ENCODE results near the gene CX3CL1. TPM values are rescaled to one million over a fixed set of nuclear protein-coding genes. Genes with fewer than 3 reads are reported as not detected.
A peak's percentile ranks its signal among the peaks of the same experiment; 100 is the strongest.

The CX3CL1 gene
- total and polyA plus RNA-seq, 2 of the 13 experiments (the other 11 are each of a cell fraction or from before 2014, with no cell fraction given) = 57.3 to 60.8 TPM

DNA sequence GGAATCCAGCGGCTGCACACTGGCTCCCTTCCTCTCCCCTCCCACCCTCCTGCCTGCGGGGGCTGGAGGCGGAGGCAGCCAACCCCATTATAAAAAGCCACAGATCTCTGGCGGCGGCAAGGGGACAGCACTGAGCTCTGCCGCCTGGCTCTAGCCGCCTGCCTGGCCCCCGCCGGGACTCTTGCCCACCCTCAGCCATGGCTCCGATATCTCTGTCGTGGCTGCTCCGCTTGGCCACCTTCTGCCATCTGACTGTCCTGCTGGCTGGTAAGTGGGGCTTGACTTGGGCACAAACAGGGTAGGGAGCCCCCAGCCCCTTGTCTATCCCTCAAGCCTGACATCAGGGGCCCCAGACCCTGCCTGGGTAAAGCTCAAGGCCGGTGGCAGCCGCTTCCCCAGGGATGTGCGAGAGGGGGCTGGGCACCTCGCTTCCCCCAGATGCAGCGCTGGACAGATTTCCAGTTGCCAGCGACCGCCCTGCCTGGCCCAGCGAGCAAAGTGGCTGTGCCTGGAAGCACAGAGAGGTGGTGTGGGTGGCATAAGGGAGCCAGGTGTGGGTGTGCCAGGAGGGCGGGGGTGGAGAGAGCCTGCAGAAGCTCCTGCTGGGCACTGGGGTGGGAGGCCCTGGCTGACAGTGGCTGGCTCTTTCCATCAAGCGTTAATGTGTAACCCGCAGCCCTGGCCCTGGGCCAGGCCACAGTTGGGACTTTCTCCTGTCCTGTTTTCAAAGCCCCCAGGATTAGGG is at the start of gene CX3CL1 (continued):
- TF ChIP-seq, protein P1, sequence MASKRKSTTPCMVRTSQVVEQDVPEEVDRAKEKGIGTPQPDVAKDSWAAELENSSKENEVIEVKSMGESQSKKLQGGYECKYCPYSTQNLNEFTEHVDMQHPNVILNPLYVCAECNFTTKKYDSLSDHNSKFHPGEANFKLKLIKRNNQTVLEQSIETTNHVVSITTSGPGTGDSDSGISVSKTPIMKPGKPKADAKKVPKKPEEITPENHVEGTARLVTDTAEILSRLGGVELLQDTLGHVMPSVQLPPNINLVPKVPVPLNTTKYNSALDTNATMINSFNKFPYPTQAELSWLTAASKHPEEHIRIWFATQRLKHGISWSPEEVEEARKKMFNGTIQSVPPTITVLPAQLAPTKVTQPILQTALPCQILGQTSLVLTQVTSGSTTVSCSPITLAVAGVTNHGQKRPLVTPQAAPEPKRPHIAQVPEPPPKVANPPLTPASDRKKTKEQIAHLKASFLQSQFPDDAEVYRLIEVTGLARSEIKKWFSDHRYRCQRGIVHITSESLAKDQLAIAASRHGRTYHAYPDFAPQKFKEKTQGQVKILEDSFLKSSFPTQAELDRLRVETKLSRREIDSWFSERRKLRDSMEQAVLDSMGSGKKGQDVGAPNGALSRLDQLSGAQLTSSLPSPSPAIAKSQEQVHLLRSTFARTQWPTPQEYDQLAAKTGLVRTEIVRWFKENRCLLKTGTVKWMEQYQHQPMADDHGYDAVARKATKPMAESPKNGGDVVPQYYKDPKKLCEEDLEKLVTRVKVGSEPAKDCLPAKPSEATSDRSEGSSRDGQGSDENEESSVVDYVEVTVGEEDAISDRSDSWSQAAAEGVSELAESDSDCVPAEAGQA (IDR thresholded peaks at IDR 0.05; ENCODE audit: low read depth) = no peak
- TF ChIP-seq, protein P1 (CRISPR knock-in tag; IDR thresholded peaks at IDR 0.05; ENCODE audit: borderline replicate concordance) = 0 out of 2 replicates have a peak, but pooled peaks have one; percentile 89
- TF ChIP-seq SYNCRIP (IDR thresholded peaks at IDR 0.05; ENCODE audit: insufficient read depth, low read depth, low read length) (no peak), MYC (CRISPR knock-in tag; IDR thresholded peaks at IDR 0.05; ENCODE audit: borderline replicate concordance) (peak; percentile 68; the same call in 1 of the 2 replicates), GABPB1 (CRISPR knock-in tag; IDR thresholded peaks at IDR 0.05) (peak; percentile 58), CBX5 (CRISPR knock-in tag; IDR thresholded peaks at IDR 0.05; ENCODE audit: borderline replicate concordance) (peak; percentile 84; the same call in 1 of the 2 replicates), BRD4 (CRISPR knock-in tag; IDR thresholded peaks at IDR 0.05) (no peak; the same call in 1 of the 2 replicates), ZMYM3 (CRISPR knock-in tag; IDR thresholded peaks at IDR 0.05) (peak; percentile 78), ZNF225 (CRISPR knock-in tag; IDR thresholded peaks at IDR 0.05) (peak; percentile 86), RNF2 (conservative IDR thresholded peaks at IDR 0.05; ENCODE audit: low read depth) (0 out of 2 replicates have a peak, but pooled peaks have one; percentile 30), NR2C2 (CRISPR knock-in tag; IDR thresholded peaks at IDR 0.05; ENCODE audit: borderline replicate concordance) (peak; percentile 54; the same call in 1 of the 2 replicates), SRSF4 (IDR thresholded peaks at IDR 0.05; ENCODE audit: low read depth, low read length, poor library complexity, severe bottlenecking) (peak; percentile 63), ZNF7 (CRISPR knock-in tag; IDR thresholded peaks at IDR 0.05) (no peak), MTF2 (CRISPR knock-in tag; IDR thresholded peaks at IDR 0.05; ENCODE audit: borderline replicate concordance) (0 out of 2 replicates have a peak, but pooled peaks have one; percentile 3), ZNF790 (CRISPR knock-in tag; IDR thresholded peaks at IDR 0.05; ENCODE audit: borderline replicate concordance) (peak; percentile 13; the same call in 1 of the 2 replicates), ZNF496 (CRISPR knock-in tag; IDR thresholded peaks at IDR 0.05; ENCODE audit: insufficient replicate concordance) (no peak), ZNF124 (CRISPR knock-in tag; IDR thresholded peaks at IDR 0.05) (peak; percentile 96), ZNF720 (CRISPR knock-in tag; IDR thresholded peaks at IDR 0.05) (no peak; the same call in 1 of the 2 replicates), MTF1 (CRISPR knock-in tag; IDR thresholded peaks at IDR 0.05) (no peak; the same call in 1 of the 2 replicates), SRSF1 (optimal IDR thresholded peaks at IDR 0.05; ENCODE audit: low read depth, low read length) (peak; percentile 99), CHD4 (IDR thresholded peaks at IDR 0.05; ENCODE audit: borderline replicate concordance, low read length) (peak; percentile 60; the same call in 1 of the 2 replicates)
- TF ChIP-seq, protein P2, sequence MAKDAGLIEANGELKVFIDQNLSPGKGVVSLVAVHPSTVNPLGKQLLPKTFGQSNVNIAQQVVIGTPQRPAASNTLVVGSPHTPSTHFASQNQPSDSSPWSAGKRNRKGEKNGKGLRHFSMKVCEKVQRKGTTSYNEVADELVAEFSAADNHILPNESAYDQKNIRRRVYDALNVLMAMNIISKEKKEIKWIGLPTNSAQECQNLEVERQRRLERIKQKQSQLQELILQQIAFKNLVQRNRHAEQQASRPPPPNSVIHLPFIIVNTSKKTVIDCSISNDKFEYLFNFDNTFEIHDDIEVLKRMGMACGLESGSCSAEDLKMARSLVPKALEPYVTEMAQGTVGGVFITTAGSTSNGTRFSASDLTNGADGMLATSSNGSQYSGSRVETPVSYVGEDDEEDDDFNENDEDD (CRISPR knock-in tag; IDR thresholded peaks at IDR 0.05; ENCODE audit: borderline replicate concordance) = peak; percentile 12; the same call in 1 of the 2 replicates
- TF ChIP-seq, protein P3, sequence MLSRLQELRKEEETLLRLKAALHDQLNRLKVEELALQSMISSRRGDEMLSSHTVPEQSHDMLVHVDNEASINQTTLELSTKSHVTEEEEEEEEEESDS (CRISPR knock-in tag; IDR thresholded peaks at IDR 0.05; ENCODE audit: borderline replicate concordance) = no peak

All from HepG2 (cell line).